Neural progenitor cell (in vitro differentiated cells): Measurements from ENCODE around the gene PTTG1IP. TPM values are rescaled to one million over a fixed set of nuclear protein-coding genes. Genes with fewer than 3 reads are reported as not detected.

Experiments used
- DNase-seq: peaks from one replicate; pipeline ENCODE4 v3.0.0-alpha.2; 2016; ENCODE audit warnings: low spot score
- H2AFZ ChIP-seq: fragments of 200-600 bp; sonication (generic); replicated peaks from 2 replicates; pipeline ENCODE4 v1.6.1; 2016; ENCODE audit warnings: antibody characterized with exemption
- H3F3A ChIP-seq: fragments of 200-600 bp; sonication (generic); 2 replicates; pipeline ENCODE4 v1.6.1; 2016; ENCODE audit warnings: antibody characterized with exemption, low read depth
- H3K27ac ChIP-seq: fragments of 200-600 bp; sonication (generic); 2 replicates; pipeline ENCODE4 v1.5.1; 2016; ENCODE audit warnings: mild to moderate bottlenecking
- H3K27me3 ChIP-seq: fragments of 200-600 bp; sonication (generic); 2 replicates; pipeline ENCODE4 v1.6.1; 2016; ENCODE audit warnings: mild to moderate bottlenecking, moderate library complexity
- H3K36me3 ChIP-seq: fragments of 200-600 bp; sonication (generic); 2 replicates; pipeline ENCODE4 v1.5.1; 2016
- H3K4me1 ChIP-seq: fragments of 200-600 bp; sonication (generic); 2 replicates; pipeline ENCODE4 v1.6.1; 2016; ENCODE audit warnings: mixed run types
- H3K4me2 ChIP-seq: fragments of 200-600 bp; sonication (generic); 2 replicates; pipeline ENCODE4 v1.6.1; 2016
- H3K4me3 ChIP-seq: fragments of 200-600 bp; sonication (generic); 2 replicates; pipeline ENCODE4 v1.5.1; 2016
- H3K79me2 ChIP-seq: fragments of 200-600 bp; sonication (generic); 2 replicates; pipeline ENCODE4 v1.6.1; 2016; ENCODE audit warnings: low read depth
- H3K9ac ChIP-seq: fragments of 200-600 bp; sonication (generic); 2 replicates; pipeline ENCODE4 v1.6.1; 2016
- H3K9me3 ChIP-seq: fragments of 200-600 bp; sonication (generic); 2 replicates; pipeline ENCODE4 v1.5.1; 2016; ENCODE audit warnings: low read depth
- H4K20me1 ChIP-seq: fragments of 200-600 bp; sonication (generic); 2 replicates; pipeline ENCODE4 v1.6.1; 2016; ENCODE audit warnings: low read depth
- H3K27ac Mint-ChIP-seq: 3 replicates; pipeline ENCODE4 v1.8.0; 2021; ENCODE audit warnings: mixed read lengths
- H3K27me3 Mint-ChIP-seq: 2 replicates; pipeline ENCODE4 v1.8.0; 2022; ENCODE audit warnings: low read depth, mild to moderate bottlenecking, inconsistent platforms, moderate library complexity, mixed read lengths; ENCODE audit not compliant: insufficient read depth
- H3K36me3 Mint-ChIP-seq: 3 replicates; pipeline ENCODE4 v1.8.0; 2021; ENCODE audit warnings: mixed read lengths
- H3K4me1 Mint-ChIP-seq: 3 replicates; pipeline ENCODE4 v1.8.0; 2021; ENCODE audit warnings: mixed read lengths
- H3K4me3 Mint-ChIP-seq: 3 replicates; pipeline ENCODE4 v1.8.0; 2021; ENCODE audit warnings: mild to moderate bottlenecking, moderate library complexity, mixed read lengths
- H3K9me3 Mint-ChIP-seq: 3 replicates; pipeline ENCODE4 v1.8.0; 2020; ENCODE audit warnings: mixed read lengths
- CTCF ChIP-seq: fragments of 200-600 bp; sonication (generic); IDR thresholded peaks from 2 replicates; pipeline ENCODE4 v1.5.1; 2017; ENCODE audit warnings: antibody characterized with exemption, mild to moderate bottlenecking
- EZH2 ChIP-seq: fragments of 200-600 bp; sonication (generic); IDR thresholded peaks from 2 replicates; pipeline ENCODE4 v1.6.1; 2017; ENCODE audit warnings: antibody characterized with exemption, mild to moderate bottlenecking, moderate library complexity
- EZH2phosphoT487 ChIP-seq: fragments of 200-600 bp; sonication (generic); IDR thresholded peaks from 2 replicates; pipeline ENCODE4 v1.6.1; 2017; ENCODE audit warnings: antibody characterized with exemption
- total RNA-seq: library from RNA; depleted of rRNA; stranded (reverse); fragments of >200 nt; gene quantifications from 2 replicates; pipeline ENCODE4 v1.2.3, GENCODE V29; 2015; ENCODE audit warnings: low replicate concordance

Gene PTTG1IP
- total RNA-seq, 1 donor from 2014 or later, result 162 TPM

GRCh38 chr21:44819283-44820243, 53.9 kb downstream of the PTTG1IP start:
- no peak overlapping the region for H3K27ac ChIP-seq
- H3K27me3 ChIP-seq, result no peaks in the 10 kb centered on the region
- Mint-ChIP-seq H3K4me3 (peak overlapping the region; percentile 82), H3K4me1 (peaks cover 7% of the 10 kb centered on the region), H3K36me3 (peaks cover 5% of the 10 kb centered on the region), H3K27ac (no peak overlapping the region), H3K27me3 (peaks cover 5% of the 10 kb centered on the region), H3K9me3 (peaks cover 34% of the 10 kb centered on the region)
- DNase-seq, result no peak
- peaks cover 10% of the 10 kb centered on the region for H3K9me3 ChIP-seq
- H4K20me1 ChIP-seq, result peaks cover 26% of the 10 kb centered on the region
- H3K9ac ChIP-seq, result no peak overlapping the region
- H2AFZ ChIP-seq, result no peak overlapping the region
- H3K4me1 ChIP-seq, result no peaks in the 10 kb centered on the region
- peaks cover 29% of the 10 kb centered on the region for H3K79me2 ChIP-seq
- peaks cover 5% of the 10 kb centered on the region for H3F3A ChIP-seq
- H3K4me3 ChIP-seq, result no peak overlapping the region
- H3K4me2 ChIP-seq, result no peak overlapping the region
- H3K36me3 ChIP-seq, result no peaks in the 10 kb centered on the region
- no peak for TF ChIP-seq EZH2

GRCh38 chr21:44818640-44819011, 54.9 kb downstream of the PTTG1IP start:
- TF ChIP-seq EZH2, result no peak
- no peak for TF ChIP-seq EZH2phosphoT487
- no peak for TF ChIP-seq CTCF
- no peak for DNase-seq
- peak overlapping the region; percentile 78 for H3K4me2 ChIP-seq
- peaks cover 36% of the 10 kb centered on the region for H4K20me1 ChIP-seq
- no peak overlapping the region for H3K9ac ChIP-seq
- Mint-ChIP-seq H3K36me3 (peaks cover 3% of the 10 kb centered on the region), H3K4me1 (peaks cover 7% of the 10 kb centered on the region), H3K4me3 (peak overlapping the region; percentile 82), H3K27ac (no peak overlapping the region), H3K9me3 (peaks cover 31% of the 10 kb centered on the region), H3K27me3 (peaks cover 3% of the 10 kb centered on the region)
- H3K27me3 ChIP-seq, result no peaks in the 10 kb centered on the region
- H3K9me3 ChIP-seq, result peaks cover 9% of the 10 kb centered on the region
- peak overlapping the region; percentile 55 for H3K4me3 ChIP-seq
- no peaks in the 10 kb centered on the region for H3K36me3 ChIP-seq
- H3K4me1 ChIP-seq, result no peaks in the 10 kb centered on the region
- H3K27ac ChIP-seq, result no peak overlapping the region
- peaks cover 5% of the 10 kb centered on the region for H3F3A ChIP-seq
- peaks cover 36% of the 10 kb centered on the region for H3K79me2 ChIP-seq
- no peak overlapping the region for H2AFZ ChIP-seq

DNA sequence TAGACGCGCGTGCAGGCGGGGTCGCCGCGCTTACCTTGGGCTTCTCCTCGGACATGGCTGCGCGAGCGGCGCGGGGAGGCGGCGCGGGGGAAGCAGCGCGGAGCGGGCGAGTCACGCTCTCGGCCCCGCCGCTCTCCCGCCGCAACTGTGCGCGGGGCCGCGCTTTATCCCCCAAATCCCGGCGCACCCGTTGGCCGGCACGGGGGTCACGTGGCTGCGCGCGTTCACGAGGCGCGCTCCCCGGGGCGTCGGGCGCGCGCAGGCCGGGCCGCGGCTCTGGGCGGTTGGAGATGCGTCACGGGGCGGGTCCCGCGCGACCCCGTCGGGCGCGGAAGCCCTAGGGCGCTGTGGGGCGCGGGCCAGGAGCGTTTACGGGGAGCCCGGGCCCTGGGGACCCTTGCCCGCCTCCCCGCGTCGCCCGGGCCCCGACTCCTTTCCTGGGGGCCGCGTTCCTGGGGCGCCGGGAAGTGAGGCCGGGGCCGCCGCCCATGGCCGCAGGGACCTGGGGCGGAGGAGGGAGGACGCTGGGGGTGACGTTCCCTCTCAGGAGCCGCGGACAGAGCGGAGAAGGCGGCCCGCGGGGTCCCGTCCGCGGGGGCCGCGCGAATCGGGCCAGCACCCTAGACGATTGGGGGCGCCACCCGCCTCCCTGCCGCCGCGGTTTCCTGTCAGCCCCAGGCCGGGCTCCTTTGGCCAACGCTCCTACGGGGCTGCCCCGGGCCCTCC, 55.4 kb downstream of the PTTG1IP start, which contains the start of gene SUMO3:
Gene SUMO3, minus strand, starts transcription at position 149 of the 726 bp plus-strand sequence. Its CDS starts 94 bp downstream, at position 55.
- DNase-seq, result peak; percentile 88
- H2AFZ ChIP-seq, result peak within 1 kb of the TSS; percentile 89
- H3K27me3 ChIP-seq, result no peaks in the 10 kb centered on the region
- no peak within 1 kb of the TSS for H3K9ac ChIP-seq
- peaks cover 36% of the 10 kb centered on the region for H3K79me2 ChIP-seq
- no peaks in the 10 kb centered on the region for H3K36me3 ChIP-seq
- H3K27ac ChIP-seq, result no peak within 1 kb of the TSS
- Mint-ChIP-seq H3K27ac (no peak within 1 kb of the TSS), H3K4me1 (peaks cover 7% of the 10 kb centered on the region), H3K27me3 (peaks cover 3% of the 10 kb centered on the region), H3K4me3 (peak within 1 kb of the TSS; percentile 82), H3K36me3 (peaks cover 2% of the 10 kb centered on the region), H3K9me3 (peaks cover 26% of the 10 kb centered on the region)
- peaks cover 41% of the 10 kb centered on the region for H4K20me1 ChIP-seq
- H3K4me2 ChIP-seq, result peak within 1 kb of the TSS; percentile 78
- H3F3A ChIP-seq, result peaks cover 5% of the 10 kb centered on the region
- peak within 1 kb of the TSS; percentile 55 for H3K4me3 ChIP-seq
- peaks cover 4% of the 10 kb centered on the region for H3K9me3 ChIP-seq
- no peaks in the 10 kb centered on the region for H3K4me1 ChIP-seq
- TF ChIP-seq CTCF, result peak; percentile 3
- TF ChIP-seq EZH2phosphoT487, result no peak
